H1 (cell line): Measurements from ENCODE around the gene LPCAT1. TPM values are rescaled to one million over a fixed set of nuclear protein-coding genes. Genes with fewer than 3 reads are reported as not detected.

ENCODE experiments used
- MAX ChIP-seq: IDR thresholded peaks from 2 replicates; pipeline ENCODE4 v1.6.1; 2012; ENCODE audit warnings: inconsistent platforms
- polyA plus RNA-seq, 7 experiments: library from polyadenylated mRNA; depleted of rRNA in 3 of 7; stranded (reverse) in 5 of 7; unstranded in 2 of 7; fragments of >200 nt in 5 of 7; fragments of 200-250 nt in 2 of 7; gene quantifications; 1 replicate in 5 of 7; 2 replicates in 1 of 7; 4 replicates in 1 of 7; pipeline versions ENCODE4 v1.2.1 to v1.2.3, GENCODE V29; 2011 to 2013; ENCODE audit warnings: missing spikeins in 2 of 7, mixed read lengths in 2 of 7
- total RNA-seq: library from RNA; stranded (reverse); fragmentation: NEBNext Ultra II Directional; extraction: Animal tissue kit (Norgen Biotek cat#: 25700); gene quantifications from 2 replicates; pipeline ENCODE4 v1.2.1, GENCODE V29; 2021

Gene LPCAT1
- total and polyA plus RNA-seq, 2 of the 8 experiments (the other 6 are each of a cell fraction or from before 2014, with no cell fraction given), result 107 to 260 TPM

- TF ChIP-seq MAX, result no peak
- TF ChIP-seq, all 59 proteins: peak for 0
Measured at GRCh38 chr5:1545126-1545804, 21.5 kb upstream of the LPCAT1 start (continued).
